Measurements from ENCODE around the gene ONECUT3.

DNA sequence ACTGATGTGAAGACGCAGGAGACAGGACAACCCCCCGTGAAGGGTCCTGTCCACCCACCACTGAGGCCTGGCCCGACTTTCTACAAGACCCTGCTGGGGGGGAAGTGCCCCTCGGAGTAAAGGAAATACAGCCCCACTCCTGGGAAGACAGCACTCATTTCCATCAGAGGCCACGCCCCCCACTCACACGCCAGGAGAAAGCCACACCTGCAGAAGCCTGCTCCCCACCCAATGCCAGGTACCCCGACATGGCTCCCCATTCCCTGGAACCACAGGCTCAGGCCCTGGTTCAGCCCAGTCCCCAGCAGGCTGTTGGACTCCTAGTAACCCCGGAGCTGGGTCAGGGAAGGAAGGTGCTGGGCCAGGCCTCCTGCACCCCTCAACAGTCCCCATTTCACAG lies 69.7 kb downstream of the ONECUT3 start:
- no peak for TF ChIP-seq EZH2 (IDR thresholded peaks at IDR 0.05; ENCODE audit: borderline replicate concordance, low read depth, low read length, poor library complexity, severe bottlenecking)
- no peak for TF ChIP-seq CTCF (conservative IDR thresholded peaks at IDR 0.05; ENCODE audit: low read depth, low read length)
